GM23248 (cell line): Measurements from ENCODE around the gene MACROD2.

ENCODE experiments used
- EZH2 ChIP-seq: fragments of 200-600 bp; sonication (generic); IDR thresholded peaks from 2 replicates; pipeline ENCODE4 v1.6.1; 2018; ENCODE audit warnings: antibody characterized with exemption, mild to moderate bottlenecking; ENCODE audit not compliant: insufficient read depth, poor library complexity, severe bottlenecking
- EZH2phosphoT487 ChIP-seq: fragments of 200-600 bp; sonication (generic); IDR thresholded peaks from 2 replicates; pipeline ENCODE4 v1.6.1; 2018; ENCODE audit warnings: antibody characterized with exemption, moderate library complexity, mild to moderate bottlenecking, low read depth; ENCODE audit not compliant: insufficient read depth

DNA sequence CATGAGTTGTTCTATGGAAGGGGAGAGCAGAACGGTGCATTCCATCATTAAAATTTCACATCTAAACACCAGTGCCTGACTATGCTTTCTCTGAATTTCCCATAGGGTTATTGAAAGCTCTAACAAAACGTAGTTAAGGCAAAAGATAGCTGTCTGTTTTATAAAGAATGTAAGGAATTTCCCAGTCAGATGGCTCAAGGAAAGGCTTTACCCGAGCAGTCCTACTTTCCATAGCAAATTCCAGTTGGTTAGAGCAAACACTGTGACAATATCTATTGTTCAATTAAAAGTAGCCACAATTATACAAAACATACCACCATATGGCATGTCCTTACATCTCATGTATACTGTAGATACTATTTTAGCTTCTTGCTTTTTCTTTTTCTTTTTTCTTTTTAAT is 1401.6 kb downstream of the MACROD2 start:
- TF ChIP-seq EZH2phosphoT487 (no peak), EZH2 (no peak)
